ENCODE results near the gene MYBPC1. TPM values are rescaled to one million over a fixed set of nuclear protein-coding genes. Genes with fewer than 3 reads are reported as not detected.

Gene MYBPC1
- total and polyA plus RNA-seq, 9 of the 15 experiments (the other 6 are each of a cell fraction or from before 2014, with no cell fraction given), result not detected

DNA sequence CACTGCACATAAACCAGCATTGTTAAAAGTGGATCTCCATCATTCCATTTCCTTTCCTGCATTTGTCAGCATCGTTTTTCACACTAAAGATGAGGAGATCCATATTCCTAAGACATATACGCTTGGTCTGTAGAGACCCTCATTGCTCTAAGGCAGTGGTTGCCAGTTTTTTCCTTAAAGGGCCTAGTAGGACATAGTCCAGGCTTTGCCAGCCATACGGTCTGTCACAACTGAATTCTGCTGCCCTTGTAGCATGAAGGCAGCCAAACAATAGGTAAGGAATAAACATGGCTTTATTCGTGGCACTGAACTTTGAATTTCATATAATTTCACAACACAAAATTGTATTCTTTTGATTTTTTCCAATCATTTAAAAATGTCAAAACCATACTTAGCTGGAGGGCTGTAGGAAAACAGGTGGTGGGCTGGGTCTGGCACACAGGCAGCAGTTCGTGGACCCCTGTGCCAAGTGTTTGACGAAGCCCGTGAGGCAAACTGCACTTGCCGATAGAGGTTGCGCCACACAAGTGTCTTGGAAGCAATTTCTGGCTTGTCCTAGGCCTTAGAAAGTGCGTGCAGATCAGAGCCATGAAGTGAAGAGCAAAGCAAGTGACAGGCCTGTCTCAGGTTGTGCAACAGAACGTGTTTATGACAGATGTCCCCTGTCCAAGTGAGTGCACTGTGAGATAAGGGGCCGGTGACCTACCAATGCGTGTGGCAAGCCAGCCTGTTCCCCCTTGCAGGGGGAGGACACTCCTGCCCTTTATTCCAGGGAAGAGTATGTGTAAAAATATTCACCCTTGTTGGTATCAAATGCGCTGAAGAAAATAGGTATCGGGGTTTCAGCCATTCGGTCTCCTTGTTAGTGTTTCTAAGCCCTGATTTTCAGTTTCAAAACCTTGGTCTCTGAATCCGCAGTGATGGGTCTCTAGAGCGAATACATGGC lies 101.8 kb downstream of the MYBPC1 start (continued):
- TF ChIP-seq, protein P1, sequence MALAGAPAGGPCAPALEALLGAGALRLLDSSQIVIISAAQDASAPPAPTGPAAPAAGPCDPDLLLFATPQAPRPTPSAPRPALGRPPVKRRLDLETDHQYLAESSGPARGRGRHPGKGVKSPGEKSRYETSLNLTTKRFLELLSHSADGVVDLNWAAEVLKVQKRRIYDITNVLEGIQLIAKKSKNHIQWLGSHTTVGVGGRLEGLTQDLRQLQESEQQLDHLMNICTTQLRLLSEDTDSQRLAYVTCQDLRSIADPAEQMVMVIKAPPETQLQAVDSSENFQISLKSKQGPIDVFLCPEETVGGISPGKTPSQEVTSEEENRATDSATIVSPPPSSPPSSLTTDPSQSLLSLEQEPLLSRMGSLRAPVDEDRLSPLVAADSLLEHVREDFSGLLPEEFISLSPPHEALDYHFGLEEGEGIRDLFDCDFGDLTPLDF (CRISPR knock-in tag; IDR thresholded peaks at IDR 0.05), result peak; percentile 76
- TF ChIP-seq NR2C1 (IDR thresholded peaks at IDR 0.05) (0 out of 2 replicates have a peak, but pooled peaks have one; percentile 35), NR2C1 (tag; IDR thresholded peaks at IDR 0.05) (peak; percentile 71), DPF2 (IDR thresholded peaks at IDR 0.05) (peak; percentile 95), ESRRA (IDR thresholded peaks at IDR 0.05; ENCODE audit: borderline replicate concordance, low read depth) (peak; percentile 37; the same call in 1 of the 2 replicates), ETS2 (tag; IDR thresholded peaks at IDR 0.05; ENCODE audit: borderline replicate concordance, poor library complexity, severe bottlenecking) (no peak), ZBTB7A (IDR thresholded peaks at IDR 0.05; ENCODE audit: borderline replicate concordance, control insufficient read depth, low read depth, low read length) (peak; percentile 47; the same call in 1 of the 2 replicates), HDAC6 (IDR thresholded peaks at IDR 0.05; ENCODE audit: low read depth, low read length) (no peak), SMAD3 (CRISPR knock-in tag; conservative IDR thresholded peaks at IDR 0.05) (0 out of 2 replicates have a peak, but pooled peaks have one; percentile 66), ZNF316 (IDR thresholded peaks at IDR 0.05) (no peak), LARP7 (IDR thresholded peaks at IDR 0.05) (no peak), GATA2 (CRISPR knock-in tag; IDR thresholded peaks at IDR 0.05) (peak; percentile 85), ZKSCAN8 (CRISPR knock-in tag; IDR thresholded peaks at IDR 0.05) (no peak), KDM5B (IDR thresholded peaks at IDR 0.05; ENCODE audit: insufficient replicate concordance, low read depth, low read length) (peak; percentile 36), SP1 (CRISPR knock-in tag; IDR thresholded peaks at IDR 0.05) (peak; percentile 61), MCM5 (IDR thresholded peaks at IDR 0.05; ENCODE audit: low read depth) (no peak), HIVEP1 (CRISPR knock-in tag; IDR thresholded peaks at IDR 0.05) (no peak), ARHGAP35 (IDR thresholded peaks at IDR 0.05; ENCODE audit: partially characterized antibody) (no peak)
- TF ChIP-seq, protein P2, sequence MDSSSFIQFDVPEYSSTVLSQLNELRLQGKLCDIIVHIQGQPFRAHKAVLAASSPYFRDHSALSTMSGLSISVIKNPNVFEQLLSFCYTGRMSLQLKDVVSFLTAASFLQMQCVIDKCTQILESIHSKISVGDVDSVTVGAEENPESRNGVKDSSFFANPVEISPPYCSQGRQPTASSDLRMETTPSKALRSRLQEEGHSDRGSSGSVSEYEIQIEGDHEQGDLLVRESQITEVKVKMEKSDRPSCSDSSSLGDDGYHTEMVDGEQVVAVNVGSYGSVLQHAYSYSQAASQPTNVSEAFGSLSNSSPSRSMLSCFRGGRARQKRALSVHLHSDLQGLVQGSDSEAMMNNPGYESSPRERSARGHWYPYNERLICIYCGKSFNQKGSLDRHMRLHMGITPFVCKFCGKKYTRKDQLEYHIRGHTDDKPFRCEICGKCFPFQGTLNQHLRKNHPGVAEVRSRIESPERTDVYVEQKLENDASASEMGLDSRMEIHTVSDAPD (CRISPR knock-in tag; IDR thresholded peaks at IDR 0.05), result no peak
- TF ChIP-seq, protein P3, sequence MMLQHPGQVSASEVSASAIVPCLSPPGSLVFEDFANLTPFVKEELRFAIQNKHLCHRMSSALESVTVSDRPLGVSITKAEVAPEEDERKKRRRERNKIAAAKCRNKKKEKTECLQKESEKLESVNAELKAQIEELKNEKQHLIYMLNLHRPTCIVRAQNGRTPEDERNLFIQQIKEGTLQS (IDR thresholded peaks at IDR 0.05), result peak; percentile 84
- TF ChIP-seq, protein P3 (CRISPR knock-in tag; conservative IDR thresholded peaks at IDR 0.05), result 0 out of 2 replicates have a peak, but pooled peaks have one; percentile 53
- TF ChIP-seq, protein P4, sequence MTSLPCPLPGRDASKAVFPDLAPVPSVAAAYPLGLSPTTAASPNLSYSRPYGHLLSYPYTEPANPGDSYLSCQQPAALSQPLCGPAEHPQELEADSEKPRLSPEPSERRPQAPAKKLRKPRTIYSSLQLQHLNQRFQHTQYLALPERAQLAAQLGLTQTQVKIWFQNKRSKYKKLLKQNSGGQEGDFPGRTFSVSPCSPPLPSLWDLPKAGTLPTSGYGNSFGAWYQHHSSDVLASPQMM (CRISPR knock-in tag; IDR thresholded peaks at IDR 0.05), result no peak
- TF ChIP-seq, protein P5, sequence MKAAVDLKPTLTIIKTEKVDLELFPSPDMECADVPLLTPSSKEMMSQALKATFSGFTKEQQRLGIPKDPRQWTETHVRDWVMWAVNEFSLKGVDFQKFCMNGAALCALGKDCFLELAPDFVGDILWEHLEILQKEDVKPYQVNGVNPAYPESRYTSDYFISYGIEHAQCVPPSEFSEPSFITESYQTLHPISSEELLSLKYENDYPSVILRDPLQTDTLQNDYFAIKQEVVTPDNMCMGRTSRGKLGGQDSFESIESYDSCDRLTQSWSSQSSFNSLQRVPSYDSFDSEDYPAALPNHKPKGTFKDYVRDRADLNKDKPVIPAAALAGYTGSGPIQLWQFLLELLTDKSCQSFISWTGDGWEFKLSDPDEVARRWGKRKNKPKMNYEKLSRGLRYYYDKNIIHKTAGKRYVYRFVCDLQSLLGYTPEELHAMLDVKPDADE (conservative IDR thresholded peaks at IDR 0.05; ENCODE audit: control insufficient read depth, low read depth, low read length), result 0 out of 2 replicates have a peak, but pooled peaks have one; percentile 64

Measured in K562 (cell line).